ENCODE results near the gene ABO. TPM values are rescaled to one million over a fixed set of nuclear protein-coding genes. Genes with fewer than 3 reads are reported as not detected.

ABO gene
- total RNA-seq, 2 experiments from 2014 or later: 0.19 to 0.31 TPM

DNA sequence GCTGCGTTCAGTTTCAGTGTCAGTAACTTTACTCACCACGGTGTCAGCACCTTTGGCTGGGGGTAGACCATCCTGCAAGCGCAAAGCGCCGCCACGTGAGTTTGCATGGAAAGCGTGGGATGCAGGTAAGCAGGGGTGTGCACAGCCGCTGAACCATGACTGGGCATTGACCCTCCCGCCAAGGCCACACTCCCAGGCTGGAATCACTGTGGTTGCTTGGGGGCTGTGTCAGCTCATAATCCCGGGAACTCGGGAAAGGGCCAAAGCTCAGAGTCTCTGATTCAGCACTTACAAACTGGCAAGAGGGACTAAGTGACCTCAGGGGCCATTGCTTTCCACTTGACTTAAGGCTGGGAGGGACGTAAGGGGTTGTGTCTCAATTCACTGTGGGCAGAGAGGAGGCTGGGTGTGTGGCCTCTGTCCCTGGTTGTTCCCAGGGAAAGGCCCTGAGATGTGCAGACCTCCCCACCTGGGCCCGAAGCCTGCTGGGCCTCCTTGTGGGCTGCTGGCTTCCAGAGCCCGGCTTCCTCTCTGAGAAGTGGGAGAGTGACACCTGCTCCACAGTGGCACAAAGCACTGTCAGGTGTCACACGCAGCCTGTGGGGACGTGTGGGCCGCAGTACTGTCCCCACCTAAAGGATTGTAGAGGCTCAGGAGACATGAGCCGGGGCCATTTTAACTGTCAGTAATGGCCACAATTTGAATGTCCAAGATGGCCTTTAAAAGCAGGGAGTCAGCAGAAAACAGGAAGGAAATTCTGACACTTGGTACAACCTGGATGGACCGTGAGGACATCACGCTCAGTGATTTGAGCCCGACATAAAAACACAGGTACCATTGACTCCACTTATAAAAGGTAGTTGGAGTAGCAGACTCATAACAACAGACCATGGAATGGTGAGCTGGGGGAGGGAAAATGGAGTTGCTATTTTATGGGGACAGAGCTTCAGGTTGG lies 16.7 kb downstream of the ABO start:
- H3K27ac ChIP-seq (ENCODE audit: low read depth in 1 of 2, low read length in 2 of 2): no peak overlapping the region
- peaks cover 6% of the 10 kb centered on the region for H3K27me3 Mint-ChIP-seq
- ChIA-PET POLR2A (no interaction called here), CTCF (no interaction called here)
- no peaks in the 10 kb centered on the region for H3K36me3 ChIP-seq (ENCODE audit: insufficient read depth, low read length)
- peaks cover 0 to 10% of the 10 kb centered on the region in 2 experiments for H3K9me3 ChIP-seq (ENCODE audit: control insufficient read depth in 1 of 2, insufficient read depth in 1 of 2, low read length in 2 of 2)
- peaks cover 0 to 2% of the 10 kb centered on the region in 2 experiments for H3K27me3 ChIP-seq (ENCODE audit: control insufficient read depth in 1 of 2, insufficient read depth in 2 of 2, low read length in 2 of 2)
- H3K36me3 Mint-ChIP-seq (ENCODE audit: low read depth): no peaks in the 10 kb centered on the region
- no peak overlapping the region for H3K27ac Mint-ChIP-seq
- H3K9me3 Mint-ChIP-seq: no peaks in the 10 kb centered on the region
- TF ChIP-seq, protein P1, sequence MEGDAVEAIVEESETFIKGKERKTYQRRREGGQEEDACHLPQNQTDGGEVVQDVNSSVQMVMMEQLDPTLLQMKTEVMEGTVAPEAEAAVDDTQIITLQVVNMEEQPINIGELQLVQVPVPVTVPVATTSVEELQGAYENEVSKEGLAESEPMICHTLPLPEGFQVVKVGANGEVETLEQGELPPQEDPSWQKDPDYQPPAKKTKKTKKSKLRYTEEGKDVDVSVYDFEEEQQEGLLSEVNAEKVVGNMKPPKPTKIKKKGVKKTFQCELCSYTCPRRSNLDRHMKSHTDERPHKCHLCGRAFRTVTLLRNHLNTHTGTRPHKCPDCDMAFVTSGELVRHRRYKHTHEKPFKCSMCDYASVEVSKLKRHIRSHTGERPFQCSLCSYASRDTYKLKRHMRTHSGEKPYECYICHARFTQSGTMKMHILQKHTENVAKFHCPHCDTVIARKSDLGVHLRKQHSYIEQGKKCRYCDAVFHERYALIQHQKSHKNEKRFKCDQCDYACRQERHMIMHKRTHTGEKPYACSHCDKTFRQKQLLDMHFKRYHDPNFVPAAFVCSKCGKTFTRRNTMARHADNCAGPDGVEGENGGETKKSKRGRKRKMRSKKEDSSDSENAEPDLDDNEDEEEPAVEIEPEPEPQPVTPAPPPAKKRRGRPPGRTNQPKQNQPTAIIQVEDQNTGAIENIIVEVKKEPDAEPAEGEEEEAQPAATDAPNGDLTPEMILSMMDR (IDR thresholded peaks at IDR 0.05): no peak
- DNase-seq (no peak), ATAC-seq (ENCODE audit: poor library complexity) (no peak)
- H3K4me3 Mint-ChIP-seq: no peak overlapping the region
- intact Hi-C loops (cut with DNase I, micrococcal nuclease): no loop called here
- H3K4me1 ChIP-seq (ENCODE audit: insufficient read depth, low read length): no peaks in the 10 kb centered on the region
- no peaks in the 10 kb centered on the region for H3K4me1 Mint-ChIP-seq (ENCODE audit: low read depth)
- H3K4me3 ChIP-seq (ENCODE audit: low read length): no peak overlapping the region

DNA sequence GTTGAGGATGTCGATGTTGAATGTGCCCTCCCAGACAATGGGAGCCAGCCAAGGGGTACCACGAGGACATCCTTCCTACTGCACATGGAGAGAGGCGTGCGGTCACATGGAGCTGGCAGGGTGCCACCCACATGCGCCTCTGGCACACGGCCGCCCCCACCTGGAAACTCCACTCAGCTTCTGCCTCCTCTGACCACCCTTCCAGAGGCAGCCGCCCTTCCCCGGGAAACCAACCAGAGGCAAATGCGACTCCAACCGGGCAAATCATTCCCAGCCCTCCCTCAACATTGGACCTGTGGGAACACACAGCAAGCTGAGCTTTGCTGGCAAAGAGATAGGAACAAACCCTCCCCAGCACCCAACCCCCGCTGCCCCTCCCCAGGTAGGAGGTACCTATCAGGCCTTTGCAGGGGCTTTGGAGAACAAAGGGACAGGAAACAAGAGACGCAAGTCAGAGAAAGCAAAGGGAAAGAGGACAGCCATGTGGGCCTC lies 17.5 kb downstream of the ABO start:
- intact Hi-C loops (cut with DNase I, micrococcal nuclease): no loop called here
- H3K4me3 ChIP-seq (ENCODE audit: low read length): no peak overlapping the region
- no peak overlapping the region for H3K4me3 Mint-ChIP-seq
- no peaks in the 10 kb centered on the region for H3K27me3 ChIP-seq (ENCODE audit: control insufficient read depth in 1 of 2, insufficient read depth in 2 of 2, low read length in 2 of 2)
- peaks cover 6% of the 10 kb centered on the region for H3K27me3 Mint-ChIP-seq
- H3K36me3 ChIP-seq (ENCODE audit: insufficient read depth, low read length): no peaks in the 10 kb centered on the region
- no peak overlapping the region for H3K27ac ChIP-seq (ENCODE audit: low read depth in 1 of 2, low read length in 2 of 2)
- H3K36me3 Mint-ChIP-seq (ENCODE audit: low read depth): no peaks in the 10 kb centered on the region
- peaks cover 7% of the 10 kb centered on the region for H3K4me1 Mint-ChIP-seq (ENCODE audit: low read depth)
- TF ChIP-seq, protein P1 (IDR thresholded peaks at IDR 0.05): no peak
- H3K27ac Mint-ChIP-seq: no peak overlapping the region
- CTCF ChIA-PET: no interaction called here
- peaks cover 4% of the 10 kb centered on the region for H3K4me1 ChIP-seq (ENCODE audit: insufficient read depth, low read length)
- DNase-seq (no peak), ATAC-seq (ENCODE audit: poor library complexity) (no peak)
- peaks cover 0 to 10% of the 10 kb centered on the region in 2 experiments for H3K9me3 ChIP-seq (ENCODE audit: control insufficient read depth in 1 of 2, insufficient read depth in 1 of 2, low read length in 2 of 2)
- no peaks in the 10 kb centered on the region for H3K9me3 Mint-ChIP-seq
- POLR2A ChIA-PET: no interaction called here

DNA sequence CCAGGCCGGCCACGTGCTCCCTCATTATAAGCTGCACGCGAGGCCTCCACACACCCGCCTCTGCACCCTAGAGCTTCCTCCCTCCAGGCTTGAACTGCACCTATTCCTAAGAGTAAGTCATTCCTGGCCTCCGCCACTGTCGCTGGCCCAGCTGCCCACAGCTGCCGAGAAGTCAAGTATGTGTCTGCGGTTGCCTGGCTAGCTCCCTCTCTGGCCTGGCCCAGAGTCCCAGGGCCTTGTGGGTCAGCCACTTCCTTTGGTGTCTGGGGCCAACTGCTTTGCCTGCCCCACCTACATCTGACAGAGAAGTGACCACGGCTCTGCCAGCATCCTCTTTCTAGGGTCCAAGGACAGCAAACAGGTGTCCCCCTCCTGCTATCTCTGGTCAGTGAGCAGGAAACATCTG lies 18.3 kb downstream of the ABO start:
- H3K4me1 Mint-ChIP-seq (ENCODE audit: low read depth): peaks cover 7% of the 10 kb centered on the region
- Histone ChIP-seq H3K27me3 (ENCODE audit: control insufficient read depth in 1 of 2, insufficient read depth in 2 of 2, low read length in 2 of 2) (no peaks in the 10 kb centered on the region), H3K36me3 (ENCODE audit: insufficient read depth, low read length) (no peaks in the 10 kb centered on the region), H3K27ac (ENCODE audit: low read depth in 1 of 2, low read length in 2 of 2) (no peak overlapping the region), H3K4me1 (ENCODE audit: insufficient read depth, low read length) (peaks cover 12% of the 10 kb centered on the region), H3K4me3 (ENCODE audit: low read length) (no peak overlapping the region), H3K9me3 (ENCODE audit: control insufficient read depth in 1 of 2, insufficient read depth in 1 of 2, low read length in 2 of 2) (peaks cover 0 to 10% of the 10 kb centered on the region in 2 experiments)
- H3K4me3 Mint-ChIP-seq: no peak overlapping the region
- ChIA-PET POLR2A (no interaction called here), CTCF (no interaction called here)
- TF ChIP-seq, protein P1 (IDR thresholded peaks at IDR 0.05): no peak
- H3K27me3 Mint-ChIP-seq: peaks cover 6% of the 10 kb centered on the region
- ATAC-seq (ENCODE audit: poor library complexity) (no peak), DNase-seq (no peak)
- H3K9me3 Mint-ChIP-seq: no peaks in the 10 kb centered on the region
- no peak overlapping the region for H3K27ac Mint-ChIP-seq
- intact Hi-C loops (cut with DNase I, micrococcal nuclease): no loop called here
- H3K36me3 Mint-ChIP-seq (ENCODE audit: low read depth): no peaks in the 10 kb centered on the region

Data from CD4-positive, alpha-beta T cell (primary cell).